SW480 (cell line): Measurements from ENCODE around the gene FBXO34.

Source experiments
- DNase-seq: peaks from one replicate; pipeline ENCODE4 v3.0.0-alpha.2; 2016; ENCODE audit warnings: low spot score

Gene FBXO34, protein sequence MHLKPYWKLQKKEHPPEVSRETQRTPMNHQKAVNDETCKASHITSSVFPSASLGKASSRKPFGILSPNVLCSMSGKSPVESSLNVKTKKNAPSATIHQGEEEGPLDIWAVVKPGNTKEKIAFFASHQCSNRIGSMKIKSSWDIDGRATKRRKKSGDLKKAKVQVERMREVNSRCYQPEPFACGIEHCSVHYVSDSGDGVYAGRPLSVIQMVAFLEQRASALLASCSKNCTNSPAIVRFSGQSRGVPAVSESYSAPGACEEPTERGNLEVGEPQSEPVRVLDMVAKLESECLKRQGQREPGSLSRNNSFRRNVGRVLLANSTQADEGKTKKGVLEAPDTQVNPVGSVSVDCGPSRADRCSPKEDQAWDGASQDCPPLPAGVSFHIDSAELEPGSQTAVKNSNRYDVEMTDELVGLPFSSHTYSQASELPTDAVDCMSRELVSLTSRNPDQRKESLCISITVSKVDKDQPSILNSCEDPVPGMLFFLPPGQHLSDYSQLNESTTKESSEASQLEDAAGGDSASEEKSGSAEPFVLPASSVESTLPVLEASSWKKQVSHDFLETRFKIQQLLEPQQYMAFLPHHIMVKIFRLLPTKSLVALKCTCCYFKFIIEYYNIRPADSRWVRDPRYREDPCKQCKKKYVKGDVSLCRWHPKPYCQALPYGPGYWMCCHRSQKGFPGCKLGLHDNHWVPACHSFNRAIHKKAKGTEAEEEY

DNA sequence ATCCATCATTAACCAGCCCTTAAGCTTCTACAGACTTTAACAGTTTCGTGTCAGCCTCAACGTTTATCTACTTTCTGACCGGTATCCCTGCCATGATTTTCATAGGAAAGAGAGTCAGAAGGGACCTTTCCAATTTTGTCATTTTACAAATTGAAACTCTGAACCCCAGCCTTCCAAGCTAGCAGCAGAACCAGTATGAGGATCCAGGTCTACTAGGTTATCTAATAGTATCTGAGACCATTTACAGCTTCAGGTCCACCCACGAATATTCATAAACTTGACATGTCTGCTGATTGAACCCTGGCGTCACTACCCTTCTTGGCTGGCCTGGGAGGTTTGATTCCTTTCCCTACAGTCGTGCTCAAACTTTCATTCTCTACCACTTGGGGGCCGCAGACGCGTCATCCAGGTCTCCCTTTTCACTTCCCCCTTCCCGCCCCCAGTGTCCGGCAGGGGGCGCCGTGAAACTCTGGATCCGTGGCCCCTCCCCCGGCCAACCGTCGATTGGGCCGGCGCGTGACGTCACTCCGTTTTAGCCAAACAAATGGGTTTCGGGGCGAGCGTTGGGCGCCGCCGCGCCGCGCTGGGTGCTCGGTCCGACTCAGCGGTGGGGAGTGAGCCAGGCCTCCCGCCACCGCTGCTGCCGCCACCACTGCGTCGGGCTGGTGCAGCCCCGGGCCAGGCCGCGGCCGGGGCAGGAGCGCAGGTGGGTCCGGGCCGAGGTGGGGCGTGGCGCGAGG, at the start of gene FBXO34:
Gene FBXO34, plus strand, starts transcription at position 590 of the 740 bp plus-strand sequence. CDS start 78,970 bp downstream, outside the sequence.
- DNase-seq: peak; percentile 93

GRCh38 chr14:55221968-55222367, 49.3 kb upstream of the FBXO34 start:
- no peak for DNase-seq

GRCh38 chr14:55223364-55223763, 47.9 kb upstream of the FBXO34 start:
- DNase-seq: no peak

- DNase-seq: no peak
Measured at GRCh38 chr14:55228261-55228660, 43.0 kb upstream of the FBXO34 start.

DNA sequence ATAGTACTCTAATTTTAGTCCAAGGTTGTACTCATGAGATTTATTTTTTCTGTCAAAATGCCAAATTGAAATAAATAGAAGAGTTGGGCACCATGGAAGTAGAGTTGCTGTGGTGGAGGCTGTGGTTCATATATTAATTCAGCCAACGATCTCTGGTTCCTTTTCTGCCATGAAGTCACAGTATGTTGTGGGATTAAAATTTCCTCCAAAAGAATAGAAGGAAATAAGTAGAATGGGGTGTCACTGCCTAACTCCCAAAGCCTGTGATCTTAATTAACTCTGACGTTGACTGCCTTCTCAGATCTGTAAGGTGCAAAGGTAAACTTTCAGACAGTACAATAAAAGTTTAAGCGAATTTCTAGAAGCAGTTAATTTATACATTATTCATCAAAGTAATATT, 37.6 kb upstream of the FBXO34 start:
- DNase-seq: no peak

DNA sequence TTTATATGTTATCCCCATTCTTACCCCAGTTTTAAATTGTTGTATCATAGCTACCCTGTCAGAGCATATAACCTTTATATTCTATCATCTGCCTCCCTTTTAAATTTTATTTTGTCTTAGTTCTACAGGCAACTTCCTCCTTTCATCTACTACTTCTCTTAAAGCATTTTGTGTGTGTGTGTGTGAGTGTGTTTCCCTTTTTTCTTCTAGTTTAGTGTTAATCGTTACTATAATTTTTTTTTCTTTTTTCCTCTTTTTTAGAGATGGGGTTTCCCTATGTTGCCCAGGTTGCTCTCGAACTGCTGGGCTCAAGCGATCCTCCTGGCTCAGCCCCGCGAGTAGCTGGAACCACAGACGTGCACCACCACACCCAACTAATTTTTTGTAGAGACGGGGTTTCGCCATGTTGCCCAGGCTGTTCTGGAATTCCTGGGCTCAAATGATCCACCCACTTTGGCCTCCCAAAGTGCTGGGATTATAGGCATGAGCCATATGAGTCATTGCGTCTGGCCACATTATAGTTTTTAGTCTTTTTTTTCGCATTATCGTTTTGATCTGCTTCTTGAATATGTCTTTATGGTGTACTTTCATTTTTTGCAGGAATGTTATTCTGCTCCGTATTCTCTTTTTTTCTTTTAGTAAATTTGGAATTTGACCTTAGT, 33.1 kb upstream of the FBXO34 start:
- DNase-seq: no peak

GRCh38 chr14:55239320-55239719, 31.9 kb upstream of the FBXO34 start:
- DNase-seq: no peak

- DNase-seq: no peak
Measured at GRCh38 chr14:55240526-55241178, 30.6 kb upstream of the FBXO34 start.

GRCh38 chr14:55241673-55242072, 29.5 kb upstream of the FBXO34 start:
- no peak for DNase-seq

- DNase-seq: no peak
Measured at GRCh38 chr14:55243386-55243785, 27.8 kb upstream of the FBXO34 start.

- no peak for DNase-seq
Measured at GRCh38 chr14:55243813-55244212, 27.4 kb upstream of the FBXO34 start.

GRCh38 chr14:55245657-55246268, 25.5 kb upstream of the FBXO34 start:
- DNase-seq: peak; percentile 16

GRCh38 chr14:55248411-55248810, 22.8 kb upstream of the FBXO34 start:
- no peak for DNase-seq

GRCh38 chr14:55249423-55249822, 21.8 kb upstream of the FBXO34 start:
- DNase-seq: no peak

DNA sequence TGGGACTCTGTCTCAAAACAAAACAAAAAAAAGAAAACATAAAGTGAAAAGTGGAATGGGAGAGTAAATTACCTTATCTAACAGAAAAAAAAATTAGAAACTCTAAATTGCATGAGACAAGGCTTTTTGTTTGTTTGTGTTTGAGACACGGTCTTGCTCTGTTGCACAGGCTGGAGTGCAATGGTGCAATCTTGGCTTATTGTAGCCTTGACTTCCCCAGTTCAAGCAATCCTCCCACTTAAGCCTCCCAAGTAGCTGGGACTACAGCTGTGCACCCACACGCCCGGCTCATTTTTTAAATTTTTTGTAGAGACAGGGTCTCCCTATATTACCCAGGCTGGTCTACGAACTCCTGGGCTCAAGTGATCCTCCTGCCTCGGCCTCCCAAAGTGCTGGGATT, 17.9 kb upstream of the FBXO34 start:
- DNase-seq: no peak

- DNase-seq: no peak
Measured at GRCh38 chr14:55254581-55254980, 16.6 kb upstream of the FBXO34 start.

- DNase-seq: no peak
Measured at GRCh38 chr14:55255979-55256378, 15.2 kb upstream of the FBXO34 start.

DNA sequence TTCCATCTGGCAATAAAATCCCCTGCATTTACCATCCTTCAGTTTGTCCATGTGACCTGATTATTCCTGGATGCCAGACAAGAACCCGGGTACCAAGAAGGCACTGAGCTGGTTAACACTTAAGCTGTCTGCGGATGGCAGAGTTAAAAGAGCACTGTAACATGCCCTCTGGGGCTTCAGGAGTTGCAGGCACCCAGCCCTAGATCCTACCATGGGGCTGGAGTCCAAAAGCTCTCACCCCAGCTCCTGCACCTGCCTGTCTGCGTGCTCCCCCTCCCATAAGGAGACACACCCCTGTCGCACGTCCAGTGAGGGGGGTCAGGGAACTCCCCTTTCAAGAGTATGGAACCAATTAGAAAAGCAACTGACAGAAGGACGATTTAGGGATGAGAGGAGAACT, 14.6 kb upstream of the FBXO34 start:
- no peak for DNase-seq

DNA sequence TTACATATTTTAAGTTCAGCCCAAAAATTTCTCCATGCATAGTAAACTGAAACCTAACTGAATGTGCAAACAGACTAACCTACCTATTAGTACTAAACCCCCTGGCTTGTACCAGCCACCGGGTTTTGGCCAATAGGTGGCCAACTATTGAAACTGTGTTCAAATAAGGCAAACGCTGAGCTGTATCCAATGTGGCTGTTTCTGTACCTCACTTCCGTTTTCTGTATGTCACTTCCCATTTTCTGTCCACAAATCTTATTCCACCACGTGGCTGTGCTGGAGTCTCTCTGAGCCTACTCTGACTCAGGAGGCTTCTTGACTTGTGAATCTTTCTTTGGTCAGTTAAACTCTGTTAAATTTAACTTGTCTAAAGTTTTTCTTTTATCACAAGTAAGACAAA, 6.0 kb upstream of the FBXO34 start:
- DNase-seq: no peak

DNA sequence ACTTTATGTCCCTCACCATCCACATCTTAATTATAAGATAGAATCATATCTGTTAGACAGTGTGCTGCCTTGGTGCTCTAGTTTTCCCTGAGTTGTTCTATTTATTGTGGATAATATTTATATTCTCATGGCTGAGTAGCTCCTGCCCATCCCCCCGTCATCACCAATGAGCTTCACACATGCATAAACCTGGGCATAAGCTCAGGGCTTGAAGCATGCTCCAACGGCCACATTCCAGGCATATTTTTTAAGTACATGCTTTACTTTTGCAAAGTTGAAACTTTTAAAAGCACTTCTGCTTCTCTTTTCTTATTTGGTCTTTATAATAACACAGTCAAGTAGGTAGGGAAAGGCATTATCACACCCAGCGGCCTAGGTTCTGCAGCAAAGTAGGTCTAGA, 3.4 kb upstream of the FBXO34 start:
- no peak for DNase-seq

DNA sequence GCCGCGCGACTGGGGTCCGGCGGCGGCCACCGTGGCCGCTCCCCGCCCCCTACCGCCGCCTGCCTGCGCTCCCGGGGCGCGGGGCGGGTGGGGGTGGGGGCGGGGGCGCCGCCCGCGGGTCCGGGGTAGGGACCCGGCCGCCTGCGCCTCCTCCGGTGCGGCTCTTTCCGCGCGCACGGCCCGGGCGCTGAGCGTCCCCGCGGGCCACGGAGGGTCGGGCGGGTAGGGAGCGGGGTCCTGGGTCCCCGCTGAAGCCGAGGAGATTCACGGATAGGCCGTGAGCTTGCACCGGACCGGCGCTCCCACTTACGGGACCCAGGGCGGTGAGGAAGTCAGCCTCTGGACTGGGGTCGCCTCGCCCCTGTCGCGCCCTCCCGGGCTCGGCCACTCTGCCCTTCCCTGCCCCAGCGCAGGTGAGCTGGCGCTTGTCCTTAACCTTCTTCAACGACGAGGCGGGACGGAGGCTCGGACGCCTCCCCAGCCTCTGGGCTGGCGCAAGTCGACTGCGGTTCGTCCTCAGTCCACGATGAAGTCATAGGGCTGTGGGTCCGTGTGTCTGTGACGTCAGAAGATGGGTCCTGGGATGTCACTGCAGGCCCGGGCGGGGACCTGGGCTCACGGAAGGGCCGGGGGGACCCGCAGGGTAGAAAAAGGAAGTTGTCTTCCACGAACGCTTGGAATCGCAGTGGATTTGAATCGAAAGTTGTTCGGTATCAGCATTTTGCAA, 514 bp downstream of the FBXO34 start:
- DNase-seq: peak; percentile 79
